ENCODE results near the gene PLIN5.

The PLIN5 gene

GRCh38 chr19:4483385-4483784 is 51.6 kb downstream of the PLIN5 start:
- POLR2A ChIA-PET = no interaction called here
- no peak for TF ChIP-seq CTCF (IDR thresholded peaks at IDR 0.05; ENCODE audit: insufficient read depth, low read length, missing control alignments)
- no peak for DNase-seq (ENCODE audit: low read depth, low spot score)
- CTCF ChIA-PET = no interaction called here
- no peak overlapping the region for H3K4me3 ChIP-seq (ENCODE audit: low read depth, low read length)

- POLR2A ChIA-PET = no interaction called here
- DNase-seq (ENCODE audit: low read depth, low spot score) = no peak
- no peak overlapping the region for H3K4me3 ChIP-seq (ENCODE audit: low read depth, low read length)
- no peak for TF ChIP-seq CTCF (IDR thresholded peaks at IDR 0.05; ENCODE audit: insufficient read depth, low read length, missing control alignments)
- CTCF ChIA-PET = no interaction called here
Observed at GRCh38 chr19:4482721-4483364, 52.2 kb downstream of the PLIN5 start.

GRCh38 chr19:4477034-4477801 is 57.8 kb downstream of the PLIN5 start:
- POLR2A ChIA-PET = no interaction called here
- TF ChIP-seq CTCF (IDR thresholded peaks at IDR 0.05; ENCODE audit: insufficient read depth, low read length, missing control alignments) = no peak

GRCh38 chr19:4474514-4475022 is 60.5 kb downstream of the PLIN5 start:
- peak overlapping the region; percentile 77 for H3K4me3 ChIP-seq (ENCODE audit: low read depth, low read length)
- no peak for TF ChIP-seq CTCF (IDR thresholded peaks at IDR 0.05; ENCODE audit: insufficient read depth, low read length, missing control alignments)
- CTCF ChIA-PET = interaction anchor here (0.8 to 1.1 kb wide), 3 partner anchors 40 to 101 kb away, joined by 3 to 4 read pairs (median 3); no protein-coding TSS in a partner anchor
- POLR2A ChIA-PET = interaction anchor here (1.2 to 1.4 kb wide), 2 partner anchors 11 to 18 kb away, joined by 4 to 5 read pairs; no protein-coding TSS in a partner anchor
- DNase-seq (ENCODE audit: low read depth, low spot score) = no peak

More at GRCh38 chr19:4477034-4477801, 57.8 kb downstream of the PLIN5 start:
- CTCF ChIA-PET = interaction anchor here (1.3 kb wide), 1 partner anchor 48 kb away, joined by 3 read pairs; no protein-coding TSS in a partner anchor
- DNase-seq (ENCODE audit: low read depth, low spot score) = no peak
- H3K4me3 ChIP-seq (ENCODE audit: low read depth, low read length) = no peak overlapping the region

GRCh38 chr19:4473763-4474513 is 61.1 kb downstream of the PLIN5 start:
- no peak for TF ChIP-seq CTCF (IDR thresholded peaks at IDR 0.05; ENCODE audit: insufficient read depth, low read length, missing control alignments)
- H3K4me3 ChIP-seq (ENCODE audit: low read depth, low read length) = peak overlapping the region; percentile 77
- CTCF ChIA-PET = interaction anchor here (0.8 to 1.1 kb wide), 3 partner anchors 40 to 102 kb away, joined by 3 to 4 read pairs (median 3); no protein-coding TSS in a partner anchor
- POLR2A ChIA-PET = interaction anchor here (1.2 to 1.4 kb wide), 2 partner anchors 12 to 17 kb away, joined by 4 to 5 read pairs; no protein-coding TSS in a partner anchor
- DNase-seq (ENCODE audit: low read depth, low spot score) = no peak

Data from AG04449 (cell line).